ENCODE data around the gene CKS1B. TPM values are rescaled to one million over a fixed set of nuclear protein-coding genes. Genes with fewer than 3 reads are reported as not detected.

Gene CKS1B
- total and polyA plus RNA-seq, 9 of the 15 experiments (the other 6 are each of a cell fraction or from before 2014, with no cell fraction given): 215 to 1,103 (median 460) TPM

DNA sequence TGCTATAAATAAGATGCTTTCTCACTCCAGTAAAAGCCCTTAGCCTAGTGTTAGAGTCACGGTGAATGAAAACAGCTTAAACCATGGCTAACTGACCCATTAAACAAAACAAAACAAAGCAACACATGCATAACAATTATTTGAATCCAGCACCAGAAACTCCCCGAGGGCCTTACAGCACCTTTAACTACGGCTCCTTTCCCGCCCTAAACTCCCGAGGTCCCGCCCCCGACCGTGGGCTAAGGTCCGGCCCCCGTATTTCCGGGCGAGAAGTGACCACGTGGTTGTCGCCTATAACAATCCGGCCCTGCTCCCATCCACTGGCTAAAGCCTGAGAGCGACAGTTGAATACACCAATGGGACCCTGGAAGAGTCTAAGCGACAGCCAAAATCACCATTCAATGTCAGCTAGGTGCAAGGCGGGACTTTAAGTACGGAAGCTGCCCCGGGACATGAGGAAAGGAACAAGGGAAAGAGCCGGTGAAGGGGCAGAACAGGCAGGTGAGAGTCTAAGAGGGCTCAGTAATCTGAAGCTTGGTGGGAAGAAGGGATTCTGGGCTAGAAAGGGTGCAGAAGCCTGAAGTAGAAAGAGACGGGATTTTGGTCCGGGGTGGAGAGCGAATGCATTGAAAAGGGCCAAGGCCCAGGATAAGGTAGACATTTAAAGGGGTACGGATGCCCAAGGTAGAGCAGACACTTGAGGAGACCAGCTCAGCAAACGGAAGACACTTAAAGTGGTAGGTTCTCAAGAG is 8.6 kb downstream of the CKS1B start, which contains the start of gene FLAD1 (continued):
- TF ChIP-seq, protein P1, sequence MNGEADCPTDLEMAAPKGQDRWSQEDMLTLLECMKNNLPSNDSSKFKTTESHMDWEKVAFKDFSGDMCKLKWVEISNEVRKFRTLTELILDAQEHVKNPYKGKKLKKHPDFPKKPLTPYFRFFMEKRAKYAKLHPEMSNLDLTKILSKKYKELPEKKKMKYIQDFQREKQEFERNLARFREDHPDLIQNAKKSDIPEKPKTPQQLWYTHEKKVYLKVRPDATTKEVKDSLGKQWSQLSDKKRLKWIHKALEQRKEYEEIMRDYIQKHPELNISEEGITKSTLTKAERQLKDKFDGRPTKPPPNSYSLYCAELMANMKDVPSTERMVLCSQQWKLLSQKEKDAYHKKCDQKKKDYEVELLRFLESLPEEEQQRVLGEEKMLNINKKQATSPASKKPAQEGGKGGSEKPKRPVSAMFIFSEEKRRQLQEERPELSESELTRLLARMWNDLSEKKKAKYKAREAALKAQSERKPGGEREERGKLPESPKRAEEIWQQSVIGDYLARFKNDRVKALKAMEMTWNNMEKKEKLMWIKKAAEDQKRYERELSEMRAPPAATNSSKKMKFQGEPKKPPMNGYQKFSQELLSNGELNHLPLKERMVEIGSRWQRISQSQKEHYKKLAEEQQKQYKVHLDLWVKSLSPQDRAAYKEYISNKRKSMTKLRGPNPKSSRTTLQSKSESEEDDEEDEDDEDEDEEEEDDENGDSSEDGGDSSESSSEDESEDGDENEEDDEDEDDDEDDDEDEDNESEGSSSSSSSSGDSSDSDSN (IDR thresholded peaks at IDR 0.05; ENCODE audit: borderline replicate concordance in 1 of 2, low read depth in 2 of 2, low read length in 2 of 2): 0 out of 4 replicates have a peak, but pooled peaks of 1 of the 2 experiments have one; percentile 47
- TF ChIP-seq EP400 (IDR thresholded peaks at IDR 0.05) (peak; percentile 97), RBBP5 (IDR thresholded peaks at IDR 0.05; ENCODE audit: borderline replicate concordance, insufficient read depth, low read length, poor library complexity, severe bottlenecking) (peak; percentile 61), CREB1 (IDR thresholded peaks at IDR 0.05) (peak; percentile 55; the same call in 1 of the 2 replicates), CREB1 (CRISPR knock-in tag; IDR thresholded peaks at IDR 0.05) (peak; percentile 70; the same call in 1 of the 2 replicates), ZNF717 (CRISPR knock-in tag; IDR thresholded peaks at IDR 0.05) (no peak), ELF2 (CRISPR knock-in tag; IDR thresholded peaks at IDR 0.05) (peak; percentile 83)
- TF ChIP-seq, protein P2, sequence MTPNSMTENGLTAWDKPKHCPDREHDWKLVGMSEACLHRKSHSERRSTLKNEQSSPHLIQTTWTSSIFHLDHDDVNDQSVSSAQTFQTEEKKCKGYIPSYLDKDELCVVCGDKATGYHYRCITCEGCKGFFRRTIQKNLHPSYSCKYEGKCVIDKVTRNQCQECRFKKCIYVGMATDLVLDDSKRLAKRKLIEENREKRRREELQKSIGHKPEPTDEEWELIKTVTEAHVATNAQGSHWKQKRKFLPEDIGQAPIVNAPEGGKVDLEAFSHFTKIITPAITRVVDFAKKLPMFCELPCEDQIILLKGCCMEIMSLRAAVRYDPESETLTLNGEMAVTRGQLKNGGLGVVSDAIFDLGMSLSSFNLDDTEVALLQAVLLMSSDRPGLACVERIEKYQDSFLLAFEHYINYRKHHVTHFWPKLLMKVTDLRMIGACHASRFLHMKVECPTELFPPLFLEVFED (CRISPR knock-in tag; conservative IDR thresholded peaks at IDR 0.05): 0 out of 2 replicates have a peak, but pooled peaks have one; percentile 82
- TF ChIP-seq, protein P3, sequence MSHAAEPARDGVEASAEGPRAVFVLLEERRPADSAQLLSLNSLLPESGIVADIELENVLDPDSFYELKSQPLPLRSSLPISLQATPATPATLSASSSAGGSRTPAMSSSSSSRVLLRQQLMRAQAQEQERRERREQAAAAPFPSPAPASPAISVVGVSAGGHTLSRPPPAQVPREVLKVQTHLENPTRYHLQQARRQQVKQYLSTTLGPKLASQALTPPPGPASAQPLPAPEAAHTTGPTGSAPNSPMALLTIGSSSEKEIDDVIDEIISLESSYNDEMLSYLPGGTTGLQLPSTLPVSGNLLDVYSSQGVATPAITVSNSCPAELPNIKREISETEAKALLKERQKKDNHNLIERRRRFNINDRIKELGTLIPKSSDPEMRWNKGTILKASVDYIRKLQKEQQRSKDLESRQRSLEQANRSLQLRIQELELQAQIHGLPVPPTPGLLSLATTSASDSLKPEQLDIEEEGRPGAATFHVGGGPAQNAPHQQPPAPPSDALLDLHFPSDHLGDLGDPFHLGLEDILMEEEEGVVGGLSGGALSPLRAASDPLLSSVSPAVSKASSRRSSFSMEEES (CRISPR knock-in tag; IDR thresholded peaks at IDR 0.05): peak; percentile 85
- TF ChIP-seq, protein P4, sequence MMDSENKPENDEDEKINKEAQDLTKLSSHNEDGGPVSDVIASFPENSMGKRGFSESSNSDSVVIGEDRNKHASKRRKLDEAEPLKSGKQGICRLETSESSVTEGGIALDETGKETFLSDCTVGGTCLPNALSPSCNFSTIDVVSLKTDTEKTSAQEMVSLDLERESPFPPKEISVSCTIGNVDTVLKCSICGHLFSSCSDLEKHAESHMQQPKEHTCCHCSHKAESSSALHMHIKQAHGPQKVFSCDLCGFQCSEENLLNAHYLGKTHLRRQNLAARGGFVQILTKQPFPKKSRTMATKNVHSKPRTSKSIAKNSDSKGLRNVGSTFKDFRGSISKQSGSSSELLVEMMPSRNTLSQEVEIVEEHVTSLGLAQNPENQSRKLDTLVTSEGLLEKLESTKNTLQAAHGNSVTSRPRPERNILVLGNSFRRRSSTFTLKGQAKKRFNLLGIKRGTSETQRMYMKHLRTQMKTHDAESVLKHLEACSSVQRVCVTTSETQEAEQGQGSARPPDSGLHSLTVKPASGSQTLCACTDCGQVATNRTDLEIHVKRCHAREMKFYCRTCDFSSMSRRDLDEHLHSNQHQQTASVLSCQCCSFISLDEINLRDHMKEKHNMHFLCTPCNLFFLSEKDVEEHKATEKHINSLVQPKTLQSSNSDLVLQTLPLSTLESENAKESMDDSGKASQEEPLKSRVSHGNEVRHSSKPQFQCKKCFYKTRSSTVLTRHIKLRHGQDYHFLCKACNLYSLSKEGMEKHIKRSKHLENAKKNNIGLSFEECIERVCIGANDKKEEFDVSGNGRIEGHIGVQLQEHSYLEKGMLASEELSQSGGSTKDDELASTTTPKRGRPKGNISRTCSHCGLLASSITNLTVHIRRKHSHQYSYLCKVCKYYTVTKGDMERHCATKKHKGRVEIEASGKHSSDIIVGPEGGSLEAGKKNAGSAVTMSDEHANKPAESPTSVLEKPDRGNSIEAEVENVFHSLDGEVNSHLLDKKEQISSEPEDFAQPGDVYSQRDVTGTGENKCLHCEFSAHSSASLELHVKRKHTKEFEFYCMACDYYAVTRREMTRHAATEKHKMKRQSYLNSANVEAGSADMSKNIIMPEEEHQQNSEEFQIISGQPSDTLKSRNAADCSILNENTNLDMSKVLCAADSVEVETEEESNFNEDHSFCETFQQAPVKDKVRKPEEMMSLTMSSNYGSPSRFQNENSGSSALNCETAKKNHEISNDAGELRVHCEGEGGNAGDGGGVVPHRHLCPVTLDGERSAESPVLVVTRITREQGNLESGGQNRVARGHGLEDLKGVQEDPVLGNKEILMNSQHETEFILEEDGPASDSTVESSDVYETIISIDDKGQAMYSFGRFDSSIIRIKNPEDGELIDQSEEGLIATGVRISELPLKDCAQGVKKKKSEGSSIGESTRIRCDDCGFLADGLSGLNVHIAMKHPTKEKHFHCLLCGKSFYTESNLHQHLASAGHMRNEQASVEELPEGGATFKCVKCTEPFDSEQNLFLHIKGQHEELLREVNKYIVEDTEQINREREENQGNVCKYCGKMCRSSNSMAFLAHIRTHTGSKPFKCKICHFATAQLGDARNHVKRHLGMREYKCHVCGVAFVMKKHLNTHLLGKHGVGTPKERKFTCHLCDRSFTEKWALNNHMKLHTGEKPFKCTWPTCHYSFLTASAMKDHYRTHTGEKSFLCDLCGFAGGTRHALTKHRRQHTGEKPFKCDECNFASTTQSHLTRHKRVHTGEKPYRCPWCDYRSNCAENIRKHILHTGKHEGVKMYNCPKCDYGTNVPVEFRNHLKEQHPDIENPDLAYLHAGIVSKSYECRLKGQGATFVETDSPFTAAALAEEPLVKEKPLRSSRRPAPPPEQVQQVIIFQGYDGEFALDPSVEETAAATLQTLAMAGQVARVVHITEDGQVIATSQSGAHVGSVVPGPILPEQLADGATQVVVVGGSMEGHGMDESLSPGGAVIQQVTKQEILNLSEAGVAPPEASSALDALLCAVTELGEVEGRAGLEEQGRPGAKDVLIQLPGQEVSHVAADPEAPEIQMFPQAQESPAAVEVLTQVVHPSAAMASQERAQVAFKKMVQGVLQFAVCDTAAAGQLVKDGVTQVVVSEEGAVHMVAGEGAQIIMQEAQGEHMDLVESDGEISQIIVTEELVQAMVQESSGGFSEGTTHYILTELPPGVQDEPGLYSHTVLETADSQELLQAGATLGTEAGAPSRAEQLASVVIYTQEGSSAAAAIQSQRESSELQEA (IDR thresholded peaks at IDR 0.05; ENCODE audit: low read depth): peak; percentile 95
- TF ChIP-seq, protein P5, sequence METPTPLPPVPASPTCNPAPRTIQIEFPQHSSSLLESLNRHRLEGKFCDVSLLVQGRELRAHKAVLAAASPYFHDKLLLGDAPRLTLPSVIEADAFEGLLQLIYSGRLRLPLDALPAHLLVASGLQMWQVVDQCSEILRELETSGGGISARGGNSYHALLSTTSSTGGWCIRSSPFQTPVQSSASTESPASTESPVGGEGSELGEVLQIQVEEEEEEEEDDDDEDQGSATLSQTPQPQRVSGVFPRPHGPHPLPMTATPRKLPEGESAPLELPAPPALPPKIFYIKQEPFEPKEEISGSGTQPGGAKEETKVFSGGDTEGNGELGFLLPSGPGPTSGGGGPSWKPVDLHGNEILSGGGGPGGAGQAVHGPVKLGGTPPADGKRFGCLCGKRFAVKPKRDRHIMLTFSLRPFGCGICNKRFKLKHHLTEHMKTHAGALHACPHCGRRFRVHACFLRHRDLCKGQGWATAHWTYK (CRISPR knock-in tag; IDR thresholded peaks at IDR 0.05): peak; percentile 59; the same call in 1 of the 2 replicates
